HG03064 (cell line): ENCODE data around the gene GMDS.
"Not testable (repeated sequence)": the region's sequence is repeated elsewhere in the genome, so short reads cannot be mapped to it uniquely, and the experiment has no call there.

Source experiments
- ATAC-seq: cut with Tn5 transposase; IDR thresholded peaks from one replicate; pipeline ENCODE4 v1.9.1; 2021; ENCODE audit warnings: low read depth; ENCODE audit not compliant: unreplicated experiment

Gene GMDS

DNA sequence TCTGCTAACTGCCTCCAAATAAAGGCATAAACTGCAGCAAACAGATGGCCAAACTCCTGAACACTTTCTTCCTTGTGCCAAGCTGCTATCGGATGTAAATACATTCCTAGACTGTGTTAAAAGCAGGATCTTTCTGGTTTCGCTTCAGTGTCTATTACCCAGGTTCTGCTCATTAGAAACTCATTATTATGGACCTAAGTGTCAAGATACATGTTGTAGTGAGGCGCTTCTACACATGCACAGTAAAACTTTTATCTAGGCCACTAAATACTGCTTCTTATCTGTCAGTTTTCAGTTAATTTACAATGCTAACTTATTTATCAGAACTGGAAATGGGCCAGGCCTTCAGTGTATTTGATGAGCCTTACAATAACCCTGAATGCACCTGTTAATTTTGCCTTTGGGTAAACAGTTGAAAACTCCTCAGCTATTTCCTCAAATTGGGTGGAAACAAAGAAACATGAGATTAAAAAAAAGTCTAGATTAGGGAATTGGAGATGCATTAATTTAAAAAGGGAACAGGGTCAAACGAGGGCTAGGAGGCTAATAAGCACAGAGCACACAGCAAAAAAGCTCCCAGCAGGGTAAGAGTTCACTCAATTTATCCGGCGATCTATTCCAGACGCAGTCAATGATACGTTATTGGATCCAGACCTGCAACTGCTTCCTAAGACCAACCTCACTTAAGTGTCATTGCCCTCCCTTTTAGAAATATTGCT lies 395.1 kb downstream of the GMDS start:
- no peak for ATAC-seq

GRCh38 chr6:1849691-1850090 lies 395.7 kb downstream of the GMDS start:
- ATAC-seq, result no peak

- ATAC-seq, result no peak
Observed at GRCh38 chr6:1848752-1849151, 396.7 kb downstream of the GMDS start.

DNA sequence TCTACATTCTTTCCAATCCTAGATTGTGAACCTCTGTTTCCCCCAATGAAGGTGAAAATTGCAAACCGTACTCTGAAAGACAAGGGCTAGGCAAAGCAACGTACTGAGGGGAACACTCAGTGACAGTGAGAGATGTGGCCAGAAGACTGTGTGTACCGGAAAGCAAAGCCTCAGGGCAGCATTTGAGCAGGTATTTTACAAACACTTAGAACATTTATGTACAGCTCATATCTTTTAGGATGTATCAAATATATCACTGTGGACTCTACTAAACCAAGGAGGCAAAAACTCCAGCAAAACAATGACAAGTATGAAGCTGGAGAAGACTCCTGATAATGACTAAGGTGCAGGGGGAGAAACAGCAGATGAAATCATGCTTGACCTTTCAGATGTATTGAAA lies 398.8 kb downstream of the GMDS start:
- no peak for ATAC-seq

DNA sequence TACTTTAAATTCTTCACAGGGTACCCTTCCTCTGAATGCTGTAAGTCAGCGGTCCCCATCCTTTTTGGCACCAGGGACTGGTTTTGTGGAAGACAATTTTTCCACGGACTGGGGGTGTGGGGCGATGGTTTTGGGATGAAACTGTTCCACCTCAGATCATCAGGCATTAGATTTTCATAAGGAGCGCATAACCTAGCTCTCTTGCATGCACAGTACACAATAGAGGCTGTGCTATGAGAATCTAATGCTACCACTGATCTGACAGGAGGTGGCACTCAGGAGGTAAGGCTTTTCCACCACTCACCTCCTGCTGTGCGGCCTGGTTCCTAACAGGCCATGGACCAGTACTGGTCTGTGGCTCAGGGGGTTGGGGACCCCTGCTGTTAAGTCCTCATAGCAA lies 399.9 kb downstream of the GMDS start:
- not testable (repeated sequence) for ATAC-seq

GRCh38 chr6:1842334-1842733 lies 403.1 kb downstream of the GMDS start:
- ATAC-seq, result no peak

DNA sequence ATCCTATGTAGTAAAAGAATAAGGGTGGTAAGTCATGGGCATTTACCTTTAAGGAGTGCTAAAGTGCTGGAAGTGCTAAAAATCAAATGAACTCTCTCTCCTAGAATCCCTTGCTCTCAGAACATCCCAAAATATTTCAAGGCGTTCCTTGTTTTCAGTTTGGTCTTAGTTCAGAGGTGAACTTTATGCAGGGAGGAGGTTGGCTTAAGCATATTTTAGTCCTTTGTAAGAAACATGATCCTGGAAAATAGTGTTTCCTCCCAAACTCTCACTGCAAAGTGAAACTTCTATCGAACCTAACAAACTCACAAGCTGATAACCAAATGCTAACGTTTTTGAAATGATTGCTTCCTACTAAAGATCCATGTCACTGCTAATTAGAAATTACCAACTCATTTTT lies 404.3 kb downstream of the GMDS start:
- no peak for ATAC-seq

GRCh38 chr6:1840491-1841121 lies 404.8 kb downstream of the GMDS start:
- ATAC-seq, result no peak

GRCh38 chr6:1839361-1839760 lies 406.0 kb downstream of the GMDS start:
- no peak for ATAC-seq

- no peak for ATAC-seq
Observed at GRCh38 chr6:1838604-1839213, 406.7 kb downstream of the GMDS start.

- ATAC-seq, result no peak
Observed at GRCh38 chr6:1837826-1838225, 407.6 kb downstream of the GMDS start.

- ATAC-seq, result no peak
Observed at GRCh38 chr6:1836690-1837089, 408.7 kb downstream of the GMDS start.

DNA sequence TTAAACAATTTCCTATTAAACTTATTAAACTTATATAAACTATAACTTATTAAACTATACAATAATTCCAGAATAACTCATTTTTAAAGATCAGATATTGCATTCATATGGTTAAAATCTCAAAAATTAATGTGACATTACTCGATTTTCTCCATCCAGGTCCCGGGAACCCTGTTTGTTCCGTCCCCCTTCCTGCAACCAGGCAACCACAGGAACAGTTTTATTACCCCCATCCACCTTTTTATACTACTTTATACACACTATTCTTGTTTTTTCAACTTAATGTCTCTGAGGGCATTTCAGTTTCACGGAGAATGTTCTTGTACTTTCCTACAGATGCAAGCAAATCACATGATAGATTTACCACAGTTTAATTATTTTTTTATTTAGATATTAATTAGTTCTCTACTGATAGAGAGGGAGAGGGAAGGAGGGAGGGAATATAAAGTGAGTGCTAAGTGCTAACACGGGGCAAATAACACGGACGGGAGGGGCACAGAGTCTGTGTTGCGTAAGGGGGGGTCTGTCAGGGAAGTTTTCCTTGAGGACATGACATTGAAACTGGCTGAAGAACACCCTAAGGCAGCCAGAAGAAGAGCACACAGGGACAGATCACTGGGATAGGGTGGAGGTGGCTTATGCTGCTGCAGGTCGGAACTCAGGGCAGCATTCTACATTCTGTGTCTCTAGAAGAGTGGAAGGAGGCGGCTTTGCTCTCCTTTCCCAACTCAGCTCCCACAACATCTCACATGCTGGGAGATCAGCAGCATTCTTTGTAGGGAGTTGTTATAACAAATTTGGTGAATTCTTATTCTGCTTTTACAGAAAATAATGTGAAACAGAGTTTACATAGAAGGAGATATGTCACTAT lies 410.5 kb downstream of the GMDS start:
- no peak for ATAC-seq

GRCh38 chr6:1834207-1834606 lies 411.2 kb downstream of the GMDS start:
- ATAC-seq, result no peak

GRCh38 chr6:1832844-1833787 lies 412.3 kb downstream of the GMDS start:
- ATAC-seq, result no peak

DNA sequence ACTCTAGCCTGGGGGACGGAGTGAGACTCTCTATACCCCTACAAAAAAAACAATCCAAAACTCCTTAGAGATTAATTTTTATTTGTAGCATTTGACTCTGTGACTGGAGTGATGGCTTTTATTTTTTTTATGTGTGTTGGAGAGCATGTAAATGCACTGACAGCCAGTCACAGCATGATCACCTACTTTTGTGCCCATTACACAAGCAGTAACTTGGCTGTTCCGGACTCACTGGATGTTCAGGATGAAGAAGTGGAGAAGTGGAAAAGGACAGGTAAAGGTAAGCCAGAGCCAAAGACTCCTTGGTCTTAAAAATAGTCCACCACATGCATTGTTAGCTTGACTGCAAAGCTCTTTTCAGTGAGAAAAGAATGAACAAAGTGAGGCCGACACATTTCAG lies 413.0 kb downstream of the GMDS start:
- ATAC-seq, result no peak

GRCh38 chr6:1827984-1828793 lies 417.2 kb downstream of the GMDS start:
- no peak for ATAC-seq

DNA sequence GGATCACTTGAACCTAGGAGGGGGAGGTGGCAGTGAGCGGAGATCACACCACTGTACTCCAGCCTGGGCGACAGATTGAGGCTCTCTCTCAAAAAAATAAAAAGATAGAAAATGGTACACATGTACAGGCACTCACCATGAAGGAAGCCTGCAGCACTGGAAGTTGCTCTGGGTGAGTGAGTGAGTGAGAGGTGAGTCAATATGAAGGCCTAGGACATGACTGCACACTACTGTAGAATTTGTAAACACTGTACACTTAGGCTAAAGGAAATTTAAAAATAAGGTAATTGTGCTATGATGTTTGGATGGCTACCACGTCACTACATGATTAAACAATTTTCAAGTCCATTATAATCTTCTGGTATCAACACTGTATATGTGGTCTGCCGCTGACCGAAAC lies 419.5 kb downstream of the GMDS start:
- no peak for ATAC-seq

- ATAC-seq, result no peak
Observed at GRCh38 chr6:1825277-1825676, 420.1 kb downstream of the GMDS start.
